Bronchial epithelial cell (primary cell): ENCODE measurements around the gene ZNF774. TPM values are rescaled to one million over a fixed set of nuclear protein-coding genes. Genes with fewer than 3 reads are reported as not detected.

Experiments
- DNase-seq: peaks from one replicate; pipeline ENCODE4 v3.0.0-alpha.2; 2010; ENCODE audit warnings: low read depth
- FAIRE-seq: peaks from 2 replicates; lab custom pipeline; 2011; peaks lifted over from hg19 to GRCh38; lab: Jason Lieb, UNC
- H3K27me3 ChIP-seq: 2 replicates; pipeline ENCODE4 v1.5.1; 2011; ENCODE audit warnings: low read length; ENCODE audit not compliant: control insufficient read depth, insufficient read depth
- H3K36me3 ChIP-seq: 2 replicates; pipeline ENCODE4 v1.5.1; 2011; ENCODE audit warnings: low read length; ENCODE audit not compliant: control insufficient read depth, insufficient read depth
- H3K4me3 ChIP-seq: 2 replicates; pipeline ENCODE4 v1.5.1; 2011; ENCODE audit warnings: mild to moderate bottlenecking, low read depth, low read length, control low read depth
- total RNA-seq: library from RNA; depleted of rRNA; stranded (reverse); fragments of >200 nt; gene quantifications from 2 replicates; pipeline ENCODE4 v1.2.1, GENCODE V29; 2014
- TF ChIP-seq, protein P1 (sequence below): IDR thresholded peaks from 2 replicates; pipeline ENCODE4 v1.5.1; 2011; ENCODE audit warnings: mild to moderate bottlenecking, moderate library complexity, low read length, control low read depth, inconsistent platforms; ENCODE audit not compliant: insufficient read depth, severe bottlenecking

Gene ZNF774
- total RNA-seq, 1 donor from 2014 or later: 4.2 TPM

- H3K27me3 ChIP-seq: no peaks in the 10 kb centered on the region
- DNase-seq (peak; percentile 71), FAIRE-seq (no peak)
- TF ChIP-seq, protein P1, sequence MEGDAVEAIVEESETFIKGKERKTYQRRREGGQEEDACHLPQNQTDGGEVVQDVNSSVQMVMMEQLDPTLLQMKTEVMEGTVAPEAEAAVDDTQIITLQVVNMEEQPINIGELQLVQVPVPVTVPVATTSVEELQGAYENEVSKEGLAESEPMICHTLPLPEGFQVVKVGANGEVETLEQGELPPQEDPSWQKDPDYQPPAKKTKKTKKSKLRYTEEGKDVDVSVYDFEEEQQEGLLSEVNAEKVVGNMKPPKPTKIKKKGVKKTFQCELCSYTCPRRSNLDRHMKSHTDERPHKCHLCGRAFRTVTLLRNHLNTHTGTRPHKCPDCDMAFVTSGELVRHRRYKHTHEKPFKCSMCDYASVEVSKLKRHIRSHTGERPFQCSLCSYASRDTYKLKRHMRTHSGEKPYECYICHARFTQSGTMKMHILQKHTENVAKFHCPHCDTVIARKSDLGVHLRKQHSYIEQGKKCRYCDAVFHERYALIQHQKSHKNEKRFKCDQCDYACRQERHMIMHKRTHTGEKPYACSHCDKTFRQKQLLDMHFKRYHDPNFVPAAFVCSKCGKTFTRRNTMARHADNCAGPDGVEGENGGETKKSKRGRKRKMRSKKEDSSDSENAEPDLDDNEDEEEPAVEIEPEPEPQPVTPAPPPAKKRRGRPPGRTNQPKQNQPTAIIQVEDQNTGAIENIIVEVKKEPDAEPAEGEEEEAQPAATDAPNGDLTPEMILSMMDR: no peak
- H3K36me3 ChIP-seq: peaks cover 3% of the 10 kb centered on the region
- no peak overlapping the region for H3K4me3 ChIP-seq
Observed at GRCh38 chr15:90358124-90359033, 6.3 kb downstream of the ZNF774 start.

GRCh38 chr15:90360746-90361145 is 8.7 kb downstream of the ZNF774 start:
- FAIRE-seq: no peak

GRCh38 chr15:90362936-90363212 is 10.8 kb downstream of the ZNF774 start:
- H3K27me3 ChIP-seq: no peaks in the 10 kb centered on the region
- H3K36me3 ChIP-seq: peaks cover 3% of the 10 kb centered on the region
- H3K4me3 ChIP-seq: no peak overlapping the region
- TF ChIP-seq, protein P1: no peak
- no peak for FAIRE-seq
- DNase-seq: peak; percentile 79

More at GRCh38 chr15:90360746-90361145, 8.7 kb downstream of the ZNF774 start:
- no peaks in the 10 kb centered on the region for H3K27me3 ChIP-seq
- TF ChIP-seq, protein P1: no peak
- H3K36me3 ChIP-seq: peaks cover 3% of the 10 kb centered on the region
- no peak overlapping the region for H3K4me3 ChIP-seq
- DNase-seq: no peak

DNA sequence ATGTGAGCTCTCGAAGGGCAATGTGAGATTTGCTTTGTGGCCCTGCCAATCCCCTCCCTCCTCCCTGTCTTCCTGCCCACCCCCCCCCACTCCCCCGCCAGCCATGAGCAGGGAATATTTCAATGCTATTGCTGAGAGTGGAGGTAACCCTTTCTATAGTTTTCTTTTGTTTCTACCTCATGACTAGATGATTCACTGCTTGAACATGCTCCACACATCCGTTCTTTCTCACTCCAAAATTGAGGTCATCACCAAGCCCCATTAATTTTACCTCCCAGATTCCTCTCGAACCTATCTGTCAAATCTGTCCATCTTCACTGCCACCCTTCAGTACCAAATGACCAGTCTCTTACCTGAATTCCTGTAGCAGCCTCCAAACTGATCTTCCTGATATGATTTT is 12.2 kb downstream of the ZNF774 start:
- no peak overlapping the region for H3K4me3 ChIP-seq
- no peak for FAIRE-seq

GRCh38 chr15:90365414-90366055 is 13.5 kb downstream of the ZNF774 start:
- no peak for FAIRE-seq
- Histone ChIP-seq H3K36me3 (no peaks in the 10 kb centered on the region), H3K4me3 (no peak overlapping the region), H3K27me3 (no peaks in the 10 kb centered on the region)
- TF ChIP-seq, protein P1: no peak
- no peak for DNase-seq

More for the DNA sequence above, 12.2 kb downstream of the ZNF774 start:
- H3K27me3 ChIP-seq: no peaks in the 10 kb centered on the region
- peak; percentile 91 for DNase-seq
- TF ChIP-seq, protein P1: no peak
- H3K36me3 ChIP-seq: peaks cover 3% of the 10 kb centered on the region
